HG02870 (cell line): ENCODE data around the gene IFI6.
"Not testable (repeated sequence)": the region's sequence is repeated elsewhere in the genome, so short reads cannot be mapped to it uniquely, and the experiment has no call there.

Experiments
- ATAC-seq: cut with Tn5 transposase; IDR thresholded peaks from one replicate; pipeline ENCODE4 v1.9.1; 2021; ENCODE audit warnings: mild to moderate bottlenecking, moderate library complexity; ENCODE audit not compliant: unreplicated experiment

The IFI6 gene, protein sequence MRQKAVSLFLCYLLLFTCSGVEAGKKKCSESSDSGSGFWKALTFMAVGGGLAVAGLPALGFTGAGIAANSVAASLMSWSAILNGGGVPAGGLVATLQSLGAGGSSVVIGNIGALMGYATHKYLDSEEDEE

GRCh38 chr1:27671964-27672749, at the start of gene IFI6:
IFI6 (minus strand) TSS chr1:27672192; CDS start chr1:27669314, 2,878 bp downstream.
- peak; percentile 78 for ATAC-seq

GRCh38 chr1:27719286-27720251, 47.6 kb upstream of the IFI6 start:
- no peak for ATAC-seq

DNA sequence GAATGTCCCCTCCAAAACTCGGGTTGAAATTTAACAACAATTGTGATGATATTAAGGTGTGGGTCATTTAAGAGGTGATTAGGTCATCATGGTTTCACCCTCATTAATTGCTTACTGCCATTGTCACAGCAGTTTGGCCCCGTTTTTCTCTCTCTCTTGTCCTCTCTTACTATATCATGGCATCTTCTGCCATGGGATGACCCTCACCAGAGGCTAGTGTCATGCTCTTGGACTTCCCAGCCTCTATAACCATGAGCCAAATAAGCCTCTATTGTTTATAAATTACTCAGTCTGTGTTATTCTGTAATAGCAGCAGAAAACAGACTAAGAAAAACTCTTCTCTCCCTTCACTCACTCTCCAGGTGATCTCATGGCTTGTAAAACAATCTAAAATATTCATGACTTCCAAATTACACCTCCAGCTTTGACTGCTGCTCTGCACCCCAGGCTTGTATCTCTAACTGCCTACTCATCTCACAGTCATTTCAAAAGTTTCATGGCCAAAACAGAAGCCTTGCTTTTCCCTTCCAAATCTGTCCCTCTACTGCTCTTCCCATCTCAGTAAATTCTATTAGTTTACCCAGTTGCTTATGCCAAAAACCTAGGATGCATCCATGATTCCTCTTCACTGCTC, 44.4 kb upstream of the IFI6 start:
- no peak for ATAC-seq

DNA sequence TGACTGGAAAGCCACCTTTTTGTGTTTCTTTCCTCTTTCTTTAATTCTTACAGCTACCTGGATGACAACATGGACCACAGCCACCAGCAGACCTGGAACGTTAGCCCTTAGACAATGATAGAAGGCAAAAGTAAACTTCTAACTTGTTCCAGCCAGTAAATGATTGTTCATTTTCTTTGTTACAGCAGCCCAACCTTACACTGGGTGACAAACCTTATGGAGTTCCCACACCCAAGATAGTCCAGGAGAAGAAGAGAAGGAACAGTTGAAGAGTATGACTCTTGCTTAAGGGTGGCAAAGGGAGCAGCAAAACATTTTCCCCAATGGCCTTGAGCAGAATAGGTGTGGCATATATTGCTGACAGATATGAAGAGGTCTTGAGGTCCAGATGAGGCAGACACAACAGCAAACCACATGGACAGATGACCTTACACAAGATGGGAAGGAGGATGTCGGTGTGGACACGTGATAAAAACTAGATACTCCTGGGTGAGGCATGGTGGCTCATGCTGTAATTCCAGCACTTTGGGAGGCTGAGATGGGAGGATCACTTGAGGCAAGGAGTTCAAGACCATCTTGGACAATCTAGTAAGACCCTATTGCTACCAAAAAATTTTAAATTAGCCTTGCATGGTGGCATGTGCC, 42.0 kb upstream of the IFI6 start:
- ATAC-seq: no peak

GRCh38 chr1:27713139-27713725, 41.2 kb upstream of the IFI6 start:
- ATAC-seq: no peak

DNA sequence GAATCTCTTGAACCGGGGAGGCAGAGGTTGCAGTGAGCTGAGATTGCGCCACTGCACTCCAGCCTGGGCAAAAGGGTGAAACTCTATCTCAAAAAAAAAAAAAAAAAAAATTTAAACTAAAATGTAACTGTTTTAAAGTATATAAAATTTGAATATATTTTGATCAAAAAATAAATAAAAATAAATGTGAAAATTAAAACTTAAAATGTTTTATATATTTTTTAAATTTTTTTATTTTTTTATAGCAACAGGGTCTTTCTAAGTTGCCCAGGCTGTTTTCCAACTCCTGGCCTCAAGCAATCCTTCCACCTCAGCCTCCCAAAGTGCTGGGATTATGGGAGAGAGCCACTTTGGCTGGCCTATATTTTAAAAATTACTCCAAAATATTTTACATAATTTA, 38.6 kb upstream of the IFI6 start:
- no peak for ATAC-seq

GRCh38 chr1:27705545-27705944, 33.6 kb upstream of the IFI6 start:
- no peak for ATAC-seq

- no peak for ATAC-seq
Measured at GRCh38 chr1:27704958-27705357, 33.0 kb upstream of the IFI6 start.

- not testable (repeated sequence) for ATAC-seq
Measured at GRCh38 chr1:27696835-27697234, 24.8 kb upstream of the IFI6 start.

DNA sequence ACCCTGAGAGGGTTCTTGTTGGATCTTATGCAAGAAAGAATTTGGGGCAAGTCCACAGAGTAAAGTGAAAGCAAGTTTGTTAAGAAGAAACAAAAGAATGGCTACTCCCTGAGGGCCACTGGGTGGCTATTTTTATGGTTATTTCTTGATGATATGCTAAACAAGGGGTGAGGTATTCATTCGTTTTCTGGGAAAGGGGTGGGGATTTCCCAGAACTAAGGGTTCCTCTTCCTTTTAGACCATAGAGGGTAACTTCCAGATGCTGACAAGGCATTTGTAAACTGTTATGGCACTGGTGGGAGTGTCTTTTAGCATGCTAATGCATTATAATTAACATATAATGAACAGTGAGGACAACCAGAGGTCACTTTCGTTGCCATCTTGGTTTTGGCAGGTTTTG, 18.2 kb upstream of the IFI6 start:
- no peak for ATAC-seq

- no peak for ATAC-seq
Measured at GRCh38 chr1:27689423-27690173, 17.6 kb upstream of the IFI6 start.

DNA sequence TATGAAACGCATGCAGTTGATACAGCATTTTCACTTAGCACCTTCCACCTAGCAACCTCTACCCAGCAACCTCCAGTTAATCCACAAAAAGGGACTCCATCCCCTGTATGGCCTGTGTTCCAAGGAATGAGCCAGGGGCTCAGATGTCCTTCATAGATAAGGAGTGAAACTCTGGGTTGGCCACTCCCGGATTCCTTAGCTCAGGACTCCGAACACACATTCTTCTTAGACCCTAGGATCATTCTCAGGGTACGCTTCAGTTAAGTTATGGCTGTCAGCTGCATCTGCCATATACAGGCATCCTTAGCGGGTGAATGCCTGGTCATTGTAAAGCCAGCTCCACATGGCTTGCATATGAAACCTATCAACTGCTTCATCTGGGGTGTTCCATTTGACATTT, 15.9 kb upstream of the IFI6 start:
- ATAC-seq: no peak

- ATAC-seq: no peak
Measured at GRCh38 chr1:27686223-27686990, 14.4 kb upstream of the IFI6 start.

DNA sequence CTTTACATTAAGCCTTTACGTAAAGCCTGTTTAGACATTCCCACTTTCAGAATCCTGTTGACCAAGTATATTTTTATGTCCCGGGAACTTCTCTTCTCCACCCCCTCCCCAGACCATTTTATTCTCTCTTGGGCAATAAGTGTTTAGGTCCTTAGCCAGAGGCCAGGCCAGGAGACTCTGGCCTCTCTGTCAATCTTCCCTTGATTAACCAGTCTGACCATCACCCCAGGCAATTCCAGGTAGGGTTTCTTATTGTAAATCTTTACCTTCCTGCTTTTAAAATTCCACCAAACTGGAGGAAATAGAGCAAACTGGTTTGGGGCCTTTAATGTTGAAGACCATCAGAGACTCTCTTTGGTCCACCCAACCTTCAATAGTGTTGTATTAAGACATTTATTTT, 12.2 kb upstream of the IFI6 start:
- ATAC-seq: no peak

GRCh38 chr1:27682351-27682944, 10.5 kb upstream of the IFI6 start:
- no peak for ATAC-seq

- ATAC-seq: not testable (repeated sequence)
Measured at GRCh38 chr1:27681580-27681979, 9.6 kb upstream of the IFI6 start.

DNA sequence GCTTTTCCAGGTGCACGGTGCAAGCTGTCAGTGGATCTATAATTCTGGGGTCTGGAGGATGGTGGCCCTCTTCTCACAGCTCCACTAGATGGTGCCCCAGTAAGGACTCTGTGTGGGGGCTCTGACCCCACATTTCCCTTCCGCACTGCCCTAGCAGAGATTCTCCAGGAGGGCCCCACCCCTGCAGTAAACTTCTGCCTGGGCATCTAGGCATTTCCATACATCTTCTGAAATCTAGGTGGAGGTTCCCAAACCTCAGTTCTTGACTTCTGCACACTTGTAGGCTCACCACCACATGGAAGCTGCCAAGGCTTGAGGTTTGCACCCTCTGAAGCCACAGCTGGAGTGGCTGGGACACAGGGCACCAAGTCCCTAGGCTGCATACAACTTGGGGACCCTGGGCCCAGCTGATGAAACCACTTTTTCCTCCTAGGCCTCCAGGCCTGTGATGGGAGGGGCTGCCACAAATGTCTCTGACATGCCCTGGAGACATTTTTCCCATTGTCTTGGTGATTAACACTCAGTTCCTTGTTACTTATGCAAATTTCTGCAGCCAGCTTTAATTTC, 8.3 kb upstream of the IFI6 start:
- ATAC-seq: not testable (repeated sequence)

GRCh38 chr1:27678747-27679146, 6.8 kb upstream of the IFI6 start:
- no peak for ATAC-seq
